ENCODE results near the gene DSC2. TPM values are rescaled to one million over a fixed set of nuclear protein-coding genes. Genes with fewer than 3 reads are reported as not detected.

Gene DSC2
- total and polyA plus RNA-seq, 8 donors = 8.9 to 21.0 (median 16.2) TPM

DNA sequence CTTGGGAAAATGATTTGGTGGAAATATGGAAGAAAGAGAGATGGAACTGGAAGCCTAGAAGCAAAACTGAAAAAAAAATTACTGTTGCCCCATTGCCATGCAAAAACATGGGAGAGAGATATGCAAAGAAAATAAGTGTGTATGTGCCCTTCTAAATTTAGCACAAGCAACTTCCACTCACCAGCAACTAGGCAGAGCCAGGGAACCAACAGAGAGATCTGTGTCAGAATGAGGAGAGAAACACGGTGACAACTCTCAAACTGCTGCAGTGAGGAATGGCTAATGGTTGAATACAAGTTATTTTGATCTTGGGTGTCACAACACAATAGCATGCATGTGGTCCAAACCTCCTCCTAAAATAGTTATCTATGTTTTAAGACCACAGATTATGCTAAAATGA lies 10.9 kb downstream of the DSC2 start:
- DNase-seq = no peak
- Histone ChIP-seq H3K9me3 (no peaks in the 10 kb centered on the region), H3K4me3 (no peak overlapping the region), H3K27ac (no peak overlapping the region), H3K27me3 (no peaks in the 10 kb centered on the region), H3K36me3 (peaks cover 0 to 6% of the 10 kb centered on the region in 2 donors), H3K4me1 (no peaks in the 10 kb centered on the region)
- TF ChIP-seq, protein P1, sequence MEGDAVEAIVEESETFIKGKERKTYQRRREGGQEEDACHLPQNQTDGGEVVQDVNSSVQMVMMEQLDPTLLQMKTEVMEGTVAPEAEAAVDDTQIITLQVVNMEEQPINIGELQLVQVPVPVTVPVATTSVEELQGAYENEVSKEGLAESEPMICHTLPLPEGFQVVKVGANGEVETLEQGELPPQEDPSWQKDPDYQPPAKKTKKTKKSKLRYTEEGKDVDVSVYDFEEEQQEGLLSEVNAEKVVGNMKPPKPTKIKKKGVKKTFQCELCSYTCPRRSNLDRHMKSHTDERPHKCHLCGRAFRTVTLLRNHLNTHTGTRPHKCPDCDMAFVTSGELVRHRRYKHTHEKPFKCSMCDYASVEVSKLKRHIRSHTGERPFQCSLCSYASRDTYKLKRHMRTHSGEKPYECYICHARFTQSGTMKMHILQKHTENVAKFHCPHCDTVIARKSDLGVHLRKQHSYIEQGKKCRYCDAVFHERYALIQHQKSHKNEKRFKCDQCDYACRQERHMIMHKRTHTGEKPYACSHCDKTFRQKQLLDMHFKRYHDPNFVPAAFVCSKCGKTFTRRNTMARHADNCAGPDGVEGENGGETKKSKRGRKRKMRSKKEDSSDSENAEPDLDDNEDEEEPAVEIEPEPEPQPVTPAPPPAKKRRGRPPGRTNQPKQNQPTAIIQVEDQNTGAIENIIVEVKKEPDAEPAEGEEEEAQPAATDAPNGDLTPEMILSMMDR (IDR thresholded peaks at IDR 0.05) = no peak
- intact Hi-C loops (cut with DNase I) = no loop called here
- no peak for ATAC-seq

- DNase-seq = no peak
Measured at GRCh38 chr18:31088532-31088931, 13.7 kb downstream of the DSC2 start.

GRCh38 chr18:31079973-31080372 lies 22.2 kb downstream of the DSC2 start:
- TF ChIP-seq, protein P1 (IDR thresholded peaks at IDR 0.05) = no peak
- no peak overlapping the region for H3K27ac ChIP-seq
- intact Hi-C loops (cut with DNase I) = no loop called here
- no peak overlapping the region for H3K4me3 ChIP-seq
- no peak for ATAC-seq
- no peaks in the 10 kb centered on the region for H3K9me3 ChIP-seq
- no peaks in the 10 kb centered on the region for H3K36me3 ChIP-seq
- no peaks in the 10 kb centered on the region for H3K27me3 ChIP-seq
- H3K4me1 ChIP-seq = no peaks in the 10 kb centered on the region
- DNase-seq = no peak

More at GRCh38 chr18:31088532-31088931, 13.7 kb downstream of the DSC2 start:
- intact Hi-C loops (cut with DNase I) = no loop called here
- Histone ChIP-seq H3K4me3 (no peak overlapping the region), H3K9me3 (no peaks in the 10 kb centered on the region), H3K4me1 (no peaks in the 10 kb centered on the region), H3K36me3 (peaks cover 0 to 6% of the 10 kb centered on the region in 2 donors), H3K27ac (no peak overlapping the region), H3K27me3 (no peaks in the 10 kb centered on the region)
- ATAC-seq = no peak
- TF ChIP-seq, protein P1 (IDR thresholded peaks at IDR 0.05) = no peak

GRCh38 chr18:31077878-31078277 lies 24.3 kb downstream of the DSC2 start:
- intact Hi-C loops (cut with DNase I) = no loop called here
- Histone ChIP-seq H3K36me3 (no peaks in the 10 kb centered on the region), H3K4me3 (no peak overlapping the region), H3K27ac (no peak overlapping the region), H3K27me3 (no peaks in the 10 kb centered on the region), H3K4me1 (no peaks in the 10 kb centered on the region), H3K9me3 (no peaks in the 10 kb centered on the region)
- TF ChIP-seq, protein P1 (IDR thresholded peaks at IDR 0.05) = no peak
- no peak for DNase-seq
- ATAC-seq = no peak

- no peak for DNase-seq
- TF ChIP-seq, protein P1 (IDR thresholded peaks at IDR 0.05) = no peak
- Histone ChIP-seq H3K27me3 (no peaks in the 10 kb centered on the region), H3K9me3 (no peaks in the 10 kb centered on the region), H3K36me3 (peaks cover 0 to 4% of the 10 kb centered on the region in 2 donors), H3K4me1 (no peaks in the 10 kb centered on the region), H3K4me3 (no peak overlapping the region), H3K27ac (no peak overlapping the region)
- ATAC-seq = no peak
- intact Hi-C loops (cut with DNase I) = no loop called here
Measured at GRCh38 chr18:31072175-31072574, 30.0 kb downstream of the DSC2 start.

Measured in left lung (tissue), 10 donors.